OCI-LY7 (cell line): ENCODE measurements around the gene BLMH.

Experiments
- CTCF ChIP-seq: fragments of 200-600 bp; sonication (generic); conservative IDR thresholded peaks from 2 replicates; pipeline ENCODE4 v1.5.1; 2014; ENCODE audit warnings: mild to moderate bottlenecking, antibody characterized with exemption, low read length, moderate library complexity, mixed read lengths
- EZH2phosphoT487 ChIP-seq: fragments of 200-600 bp; sonication (generic); IDR thresholded peaks from 2 replicates; pipeline ENCODE4 v1.6.1; 2018; ENCODE audit warnings: low read depth, borderline replicate concordance, mild to moderate bottlenecking, mixed run types, antibody characterized with exemption, low read length, moderate library complexity, mixed read lengths

- TF ChIP-seq CTCF (no peak), EZH2phosphoT487 (no peak)
These were observed at the start of gene BLMH for GRCh38 chr17:30291543-30292285.
